Fibroblast of lung (primary cell): ENCODE measurements around the gene TGFB1I1. TPM values are rescaled to one million over a fixed set of nuclear protein-coding genes. Genes with fewer than 3 reads are reported as not detected.

Experiments
- DNase-seq, 2 donors: peaks; one replicate each; pipeline versions ENCODE4 v3.0.0 to v3.0.0-alpha.2; 2010; ENCODE audit warnings: low read depth in 2 of 2
- H2AFZ ChIP-seq: 2 replicates; pipeline ENCODE4 v1.5.1; 2012; ENCODE audit warnings: low read length, control low read depth, inconsistent platforms
- H3K27ac ChIP-seq: 2 replicates; pipeline ENCODE4 v1.5.1; 2011; ENCODE audit warnings: low read length, control low read depth; ENCODE audit not compliant: insufficient read depth
- H3K27me3 ChIP-seq: 2 replicates; pipeline ENCODE4 v1.5.1; 2011; ENCODE audit warnings: mild to moderate bottlenecking, low read length; ENCODE audit not compliant: control insufficient read depth, insufficient read depth
- H3K36me3 ChIP-seq: 2 replicates; pipeline ENCODE4 v1.5.1; 2011; ENCODE audit warnings: low read length; ENCODE audit not compliant: control insufficient read depth, insufficient read depth
- H3K4me1 ChIP-seq: 2 replicates; pipeline ENCODE4 v1.5.1; 2011; ENCODE audit warnings: low read length; ENCODE audit not compliant: control insufficient read depth, insufficient read depth; ENCODE audit errors: extremely low read depth
- H3K4me2 ChIP-seq: 2 replicates; pipeline ENCODE4 v1.5.1; 2011; ENCODE audit warnings: low read length, control low read depth; ENCODE audit not compliant: insufficient read depth; ENCODE audit errors: extremely low read depth
- H3K4me3 ChIP-seq, 4 experiments: fragments of 200-600 bp in 1 of 4; sonication (generic) in 1 of 4; replicated peaks in 1 of 4; 2 replicates each; pipeline ENCODE4 v1.5.1; 2011 to 2016; ENCODE audit warnings: low read length in 4 of 4, low read depth in 3 of 4, mild to moderate bottlenecking in 3 of 4, control low read depth in 2 of 4, inconsistent platforms in 1 of 4, mixed read lengths in 1 of 4; ENCODE audit not compliant: insufficient read depth in 1 of 4; ENCODE audit errors: control extremely low read depth in 1 of 4
- H3K79me2 ChIP-seq: 2 replicates; pipeline ENCODE4 v1.5.1; 2012; ENCODE audit warnings: mild to moderate bottlenecking, low read length, inconsistent platforms; ENCODE audit not compliant: control insufficient read depth, insufficient read depth
- H3K9ac ChIP-seq: 2 replicates; pipeline ENCODE4 v1.5.1; 2011; ENCODE audit warnings: mild to moderate bottlenecking, low read length, control low read depth; ENCODE audit not compliant: insufficient read depth
- H3K9me3 ChIP-seq: 2 replicates; pipeline ENCODE4 v1.5.1; 2012; ENCODE audit warnings: low read depth, low read length; ENCODE audit not compliant: control insufficient read depth, insufficient read depth
- H4K20me1 ChIP-seq: 2 replicates; pipeline ENCODE4 v1.5.1; 2011; ENCODE audit warnings: low read length; ENCODE audit not compliant: control insufficient read depth, insufficient read depth; ENCODE audit errors: extremely low read depth
- CTCF ChIP-seq, 2 donors: IDR thresholded peaks in 1 of 2; conservative IDR thresholded peaks in 1 of 2; 1 replicate in 1 of 2; 2 replicates in 1 of 2; pipeline ENCODE4 v1.5.1; 2011 to 2012; ENCODE audit warnings: low read length in 2 of 2, control low read depth in 1 of 2, inconsistent platforms in 1 of 2, low read depth in 1 of 2, mild to moderate bottlenecking in 1 of 2
- EZH2 ChIP-seq: IDR thresholded peaks from 2 replicates; pipeline ENCODE4 v1.5.1; 2012; ENCODE audit warnings: low read length, control low read depth, mild to moderate bottlenecking; ENCODE audit errors: missing control alignments
- polyA plus RNA-seq, 2 donors: library from polyadenylated mRNA; depleted of rRNA in 1 of 2; stranded (reverse) in 1 of 2; unstranded in 1 of 2; fragments of >200 nt; gene quantifications; 2 replicates each; pipeline ENCODE4 v1.2.1, GENCODE V29; 2011 to 2012; ENCODE audit warnings: missing spikeins in 1 of 2
- total RNA-seq: library from RNA; depleted of rRNA; stranded (reverse); fragments of >200 nt; gene quantifications from 2 replicates; pipeline ENCODE4 v1.2.1, GENCODE V29; 2014

Gene TGFB1I1
- total and polyA plus RNA-seq, 2 donors (not counting 1 experiment from before 2014, with no cell fraction given) = 46.9 to 94.3 TPM

- Histone ChIP-seq H3K27ac (no peak overlapping the region), H3K27me3 (no peaks in the 10 kb centered on the region), H3K36me3 (peaks cover 25% of the 10 kb centered on the region), H3K4me1 (no peaks in the 10 kb centered on the region), H3K4me2 (no peak overlapping the region), H4K20me1 (no peaks in the 10 kb centered on the region), H2AFZ (no peak overlapping the region), H3K9me3 (no peaks in the 10 kb centered on the region), H3K9ac (no peak overlapping the region), H3K4me3 (no peak overlapping the region), H3K79me2 (no peaks in the 10 kb centered on the region)
- DNase-seq = no peak
- TF ChIP-seq CTCF (conservative IDR thresholded peaks at IDR 0.05 in 1 of 2, IDR thresholded peaks at IDR 0.05 in 1 of 2; ENCODE audit: low read depth in 1 of 2, low read length in 2 of 2) (no peak), EZH2 (no peak)
These were observed 21.7 kb downstream of the TGFB1I1 start for GRCh38 chr16:31493506-31494125.

GRCh38 chr16:31496670-31497069 lies 24.7 kb downstream of the TGFB1I1 start:
- Histone ChIP-seq H3K79me2 (no peaks in the 10 kb centered on the region), H3K36me3 (peaks cover 32% of the 10 kb centered on the region), H3K9ac (no peak overlapping the region), H3K4me3 (no peak overlapping the region), H3K4me1 (no peaks in the 10 kb centered on the region), H3K9me3 (no peaks in the 10 kb centered on the region), H2AFZ (no peak overlapping the region), H3K27me3 (no peaks in the 10 kb centered on the region), H4K20me1 (no peaks in the 10 kb centered on the region), H3K27ac (no peak overlapping the region), H3K4me2 (no peak overlapping the region)
- no peak for DNase-seq
- TF ChIP-seq EZH2 (no peak), CTCF (conservative IDR thresholded peaks at IDR 0.05 in 1 of 2, IDR thresholded peaks at IDR 0.05 in 1 of 2; ENCODE audit: low read depth in 1 of 2, low read length in 2 of 2) (no peak)

GRCh38 chr16:31498493-31498892 lies 26.5 kb downstream of the TGFB1I1 start:
- Histone ChIP-seq H2AFZ (no peak overlapping the region), H3K79me2 (no peaks in the 10 kb centered on the region), H3K27me3 (no peaks in the 10 kb centered on the region), H3K4me2 (no peak overlapping the region), H3K9ac (no peak overlapping the region), H3K4me3 (no peak overlapping the region), H3K27ac (no peak overlapping the region), H3K36me3 (peaks cover 23% of the 10 kb centered on the region), H3K4me1 (no peaks in the 10 kb centered on the region), H4K20me1 (no peaks in the 10 kb centered on the region), H3K9me3 (no peaks in the 10 kb centered on the region)
- no peak for DNase-seq
- TF ChIP-seq EZH2 = no peak
- no peak for TF ChIP-seq CTCF (conservative IDR thresholded peaks at IDR 0.05 in 1 of 2, IDR thresholded peaks at IDR 0.05 in 1 of 2; ENCODE audit: low read depth in 1 of 2, low read length in 2 of 2)
